GM12892 (cell line): Measurements from ENCODE around the gene AHRR.

Source experiments
- POLR2A ChIP-seq: IDR thresholded peaks from 2 replicates; pipeline ENCODE4 v1.6.1; 2011; ENCODE audit warnings: low read depth, low read length, control low read depth
- POLR2AphosphoS5 ChIP-seq: IDR thresholded peaks from 2 replicates; pipeline ENCODE4 v1.6.1; 2011; ENCODE audit warnings: low read depth, low read length, control low read depth
- TAF1 ChIP-seq: IDR thresholded peaks from 2 replicates; pipeline ENCODE4 v1.6.1; 2011; ENCODE audit warnings: low read depth, mild to moderate bottlenecking, control low read depth, low read length, borderline replicate concordance

DNA sequence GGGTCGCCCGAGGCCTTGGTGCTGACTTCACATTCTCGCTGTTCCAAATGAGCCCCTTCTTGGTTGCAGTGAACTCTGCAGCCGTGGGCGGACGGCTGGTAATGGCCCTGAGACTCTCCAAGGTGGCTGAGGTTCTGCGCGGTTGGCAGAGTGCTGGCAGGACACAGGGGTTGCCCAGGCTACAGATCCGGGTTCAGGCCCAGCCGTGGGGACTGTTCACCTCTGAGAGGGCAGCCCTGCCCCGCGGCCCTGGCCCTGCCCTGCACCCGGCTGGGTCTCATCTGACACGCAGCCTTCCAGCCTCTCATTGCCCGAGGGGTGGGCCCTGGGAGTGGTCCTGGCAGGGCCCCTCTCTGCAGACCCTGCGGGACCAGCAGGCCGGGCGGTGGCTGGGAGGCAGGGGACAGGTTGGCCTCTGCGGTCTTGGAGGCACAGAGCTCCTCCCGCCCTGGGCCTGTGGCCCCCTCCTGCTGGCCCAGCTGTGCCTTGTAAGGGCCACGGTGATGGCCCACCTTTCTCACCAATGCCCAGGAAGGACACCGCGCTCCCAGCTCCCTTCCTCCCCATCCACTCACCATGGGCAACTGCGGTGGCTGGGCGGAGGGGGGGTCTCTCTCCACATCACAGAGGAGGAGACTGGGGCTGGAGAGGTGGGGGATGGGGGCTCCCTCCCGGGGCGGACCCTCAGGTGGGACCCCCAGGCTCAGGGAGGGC is 51.6 kb downstream of the AHRR start:
- TF ChIP-seq POLR2A (no peak), POLR2AphosphoS5 (peak; percentile 37; the same call in 1 of the 2 replicates), TAF1 (no peak)
